ENCODE data around the gene CCDC61. TPM values are rescaled to one million over a fixed set of nuclear protein-coding genes. Genes with fewer than 3 reads are reported as not detected.
A peak's percentile ranks its signal among the peaks of the same experiment; 100 is the strongest.

The CCDC61 gene
- total and polyA plus RNA-seq, 4 donors: 7.8 to 21.0 (median 11.0) TPM

DNA sequence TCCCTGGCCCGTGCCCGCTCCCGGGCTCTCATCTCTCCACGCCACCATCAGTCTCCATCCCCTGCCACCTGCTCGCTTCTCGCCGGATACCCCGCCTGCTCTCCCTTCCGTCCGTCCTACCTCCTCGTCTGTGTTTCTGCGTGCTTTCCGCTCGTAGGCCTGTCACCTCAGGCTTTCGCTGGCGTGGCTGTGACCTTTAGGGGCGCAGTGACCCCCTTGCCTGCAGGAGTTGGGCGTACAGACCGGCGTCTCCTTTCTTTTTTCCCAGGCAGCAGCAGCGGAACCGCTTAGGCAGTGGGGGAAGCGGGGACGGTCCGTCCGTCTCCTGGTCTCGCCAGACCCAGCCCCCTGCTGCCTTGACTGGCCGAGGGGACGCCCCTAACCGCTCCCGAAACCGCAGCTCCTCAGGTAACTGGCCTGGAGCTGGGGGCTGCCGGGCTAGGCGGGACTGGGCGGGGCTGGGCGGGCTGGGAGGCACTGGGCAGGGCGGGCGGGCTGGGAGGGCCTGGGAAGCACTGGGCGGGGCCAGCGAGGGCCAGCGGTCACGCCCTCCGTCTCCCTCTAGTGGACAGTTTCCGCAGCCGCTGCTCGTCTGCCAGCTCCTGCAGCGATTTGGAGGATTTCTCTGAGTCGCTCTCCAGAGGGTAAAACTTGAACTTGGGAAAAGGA, 21.3 kb downstream of the CCDC61 start:
- TF ChIP-seq CTCF (IDR thresholded peaks at IDR 0.05; ENCODE audit: control extremely low read depth, extremely low read depth): peak; percentile 71
- Histone ChIP-seq H3K36me3 (ENCODE audit: control insufficient read depth in 4 of 4, insufficient read depth in 4 of 4, low read length in 4 of 4) (no peaks in the 10 kb centered on the region), H3K27ac (ENCODE audit: low read depth in 1 of 2, low read length in 1 of 2) (no peak overlapping the region), H3K27me3 (ENCODE audit: control insufficient read depth in 3 of 3, insufficient read depth in 3 of 3, low read length in 2 of 3) (peaks cover 0 to 22% (median 15%) of the 10 kb centered on the region in 3 donors), H3K9me3 (ENCODE audit: control insufficient read depth in 4 of 4, insufficient read depth in 3 of 4, low read length in 3 of 4) (no peaks in the 10 kb centered on the region), H3K9ac (ENCODE audit: insufficient read depth in 1 of 2, low read length in 2 of 2) (no peak overlapping the region), H3K4me3 (peak overlapping the region; percentile 53), H3K4me1 (ENCODE audit: control insufficient read depth in 5 of 5, insufficient read depth in 5 of 5, low read length in 5 of 5) (peaks cover 6 to 16% (median 9%) of the 10 kb centered on the region in 5 donors)
- DNase-seq (peak; percentile 79 to 87 (median 85)), ATAC-seq (ENCODE audit: insufficient read depth, low FRiP score) (peak; percentile 80)
- WGBS, 2 donors: 1% methylated on average over 45 to 48 of the region's 48 CpGs

- H3K9ac ChIP-seq (ENCODE audit: insufficient read depth in 1 of 2, low read length in 2 of 2): no peak overlapping the region
- H3K27me3 ChIP-seq (ENCODE audit: control insufficient read depth in 3 of 3, insufficient read depth in 3 of 3, low read length in 2 of 3): peaks cover 0 to 22% (median 15%) of the 10 kb centered on the region in 3 donors
- no peak for DNase-seq
- 45 to 53% methylated on average over 7 of the region's 7 CpGs for WGBS, 2 donors
- H3K4me1 ChIP-seq (ENCODE audit: control insufficient read depth in 5 of 5, insufficient read depth in 5 of 5, low read length in 5 of 5): peaks cover 6 to 16% (median 9%) of the 10 kb centered on the region in 5 donors
- H3K9me3 ChIP-seq (ENCODE audit: control insufficient read depth in 4 of 4, insufficient read depth in 3 of 4, low read length in 3 of 4): no peaks in the 10 kb centered on the region
- no peak for ATAC-seq (ENCODE audit: insufficient read depth, low FRiP score)
- TF ChIP-seq CTCF (IDR thresholded peaks at IDR 0.05; ENCODE audit: control extremely low read depth, extremely low read depth): no peak
- H3K27ac ChIP-seq (ENCODE audit: low read depth in 1 of 2, low read length in 1 of 2): no peak overlapping the region
- no peak overlapping the region for H3K4me3 ChIP-seq
- no peaks in the 10 kb centered on the region for H3K36me3 ChIP-seq (ENCODE audit: control insufficient read depth in 4 of 4, insufficient read depth in 4 of 4, low read length in 4 of 4)
Observed at GRCh38 chr19:46017095-46017429, 21.8 kb downstream of the CCDC61 start.

- H3K9me3 ChIP-seq (ENCODE audit: control insufficient read depth in 4 of 4, insufficient read depth in 3 of 4, low read length in 3 of 4): peaks cover 0 to 2% (median 0%) of the 10 kb centered on the region in 4 donors
- no peak overlapping the region for H3K9ac ChIP-seq (ENCODE audit: insufficient read depth in 1 of 2, low read length in 2 of 2)
- H3K27me3 ChIP-seq (ENCODE audit: control insufficient read depth in 3 of 3, insufficient read depth in 3 of 3, low read length in 2 of 3): peaks cover 0 to 25% (median 20%) of the 10 kb centered on the region in 3 donors
- peaks cover 6 to 16% (median 9%) of the 10 kb centered on the region in 5 donors for H3K4me1 ChIP-seq (ENCODE audit: control insufficient read depth in 5 of 5, insufficient read depth in 5 of 5, low read length in 5 of 5)
- no peaks in the 10 kb centered on the region for H3K36me3 ChIP-seq (ENCODE audit: control insufficient read depth in 4 of 4, insufficient read depth in 4 of 4, low read length in 4 of 4)
- ATAC-seq (ENCODE audit: insufficient read depth, low FRiP score) (no peak), DNase-seq (no peak)
- no peak overlapping the region for H3K27ac ChIP-seq (ENCODE audit: low read depth in 1 of 2, low read length in 1 of 2)
- H3K4me3 ChIP-seq: no peak overlapping the region
- no peak for TF ChIP-seq CTCF (IDR thresholded peaks at IDR 0.05; ENCODE audit: control extremely low read depth, extremely low read depth)
- 94 to 97% methylated on average over 15 of the region's 15 CpGs for WGBS, 2 donors
Observed at GRCh38 chr19:46017874-46018675, 22.8 kb downstream of the CCDC61 start.

Data from lung (tissue), 12 donors.